ENCODE results near the gene ABL2.

ABL2 gene

GRCh38 chr1:179107706-179108629 lies 121.5 kb downstream of the ABL2 start:
- no peak for DNase-seq (ENCODE audit: extremely low read depth, insufficient read length)
- Histone ChIP-seq H3K27me3 (replicated peaks; ENCODE audit: control insufficient read depth, insufficient read depth, low read length) (no peaks in the 10 kb centered on the region), H3K36me3 (ENCODE audit: control insufficient read depth, insufficient read depth, low read length) (peaks cover 12% of the 10 kb centered on the region), H3K4me3 (replicated peaks; ENCODE audit: low read depth, low read length) (no peak overlapping the region)
- TF ChIP-seq CTCF (IDR thresholded peaks at IDR 0.05; ENCODE audit: insufficient read depth, low read length, poor library complexity, severe bottlenecking) = no peak

- Histone ChIP-seq H3K4me3 (replicated peaks; ENCODE audit: low read depth, low read length) (no peak overlapping the region), H3K36me3 (ENCODE audit: control insufficient read depth, insufficient read depth, low read length) (peaks cover 9% of the 10 kb centered on the region), H3K27me3 (replicated peaks; ENCODE audit: control insufficient read depth, insufficient read depth, low read length) (no peaks in the 10 kb centered on the region)
- peak; percentile 57 for TF ChIP-seq CTCF (IDR thresholded peaks at IDR 0.05; ENCODE audit: insufficient read depth, low read length, poor library complexity, severe bottlenecking)
- no peak for DNase-seq (ENCODE audit: extremely low read depth, insufficient read length)
Observed at GRCh38 chr1:179105393-179105792, 124.1 kb downstream of the ABL2 start.

GRCh38 chr1:179104611-179105250 lies 124.7 kb downstream of the ABL2 start:
- Histone ChIP-seq H3K27me3 (replicated peaks; ENCODE audit: control insufficient read depth, insufficient read depth, low read length) (no peaks in the 10 kb centered on the region), H3K4me3 (replicated peaks; ENCODE audit: low read depth, low read length) (no peak overlapping the region), H3K36me3 (ENCODE audit: control insufficient read depth, insufficient read depth, low read length) (peaks cover 7% of the 10 kb centered on the region)
- TF ChIP-seq CTCF (IDR thresholded peaks at IDR 0.05; ENCODE audit: insufficient read depth, low read length, poor library complexity, severe bottlenecking) = no peak
- DNase-seq (ENCODE audit: extremely low read depth, insufficient read length) = no peak

GRCh38 chr1:179103999-179104398 lies 125.5 kb downstream of the ABL2 start:
- DNase-seq (ENCODE audit: extremely low read depth, insufficient read length) = no peak
- no peak for TF ChIP-seq CTCF (IDR thresholded peaks at IDR 0.05; ENCODE audit: insufficient read depth, low read length, poor library complexity, severe bottlenecking)
- H3K36me3 ChIP-seq (ENCODE audit: control insufficient read depth, insufficient read depth, low read length) = peaks cover 6% of the 10 kb centered on the region

GRCh38 chr1:179101566-179101965 lies 127.9 kb downstream of the ABL2 start:
- Histone ChIP-seq H3K36me3 (ENCODE audit: control insufficient read depth, insufficient read depth, low read length) (peaks cover 4% of the 10 kb centered on the region), H3K4me3 (replicated peaks; ENCODE audit: low read depth, low read length) (no peak overlapping the region), H3K27me3 (replicated peaks; ENCODE audit: control insufficient read depth, insufficient read depth, low read length) (no peaks in the 10 kb centered on the region)
- TF ChIP-seq CTCF (IDR thresholded peaks at IDR 0.05; ENCODE audit: insufficient read depth, low read length, poor library complexity, severe bottlenecking) = no peak
- DNase-seq (ENCODE audit: extremely low read depth, insufficient read length) = no peak

More at GRCh38 chr1:179103999-179104398, 125.5 kb downstream of the ABL2 start:
- Histone ChIP-seq H3K27me3 (replicated peaks; ENCODE audit: control insufficient read depth, insufficient read depth, low read length) (no peaks in the 10 kb centered on the region), H3K4me3 (replicated peaks; ENCODE audit: low read depth, low read length) (no peak overlapping the region)

Data from GM06990 (cell line).